Endothelial cell of umbilical vein (primary cell): Measurements from ENCODE around the gene NADK. TPM values are rescaled to one million over a fixed set of nuclear protein-coding genes. Genes with fewer than 3 reads are reported as not detected.
"Not testable (repeated sequence)": the region's sequence is repeated elsewhere in the genome, so short reads cannot be mapped to it uniquely, and the experiment has no call there.

Source experiments
- BruUV-seq: library from RNA; stranded (reverse); fragments of 400-500 nt; replicated peaks from 2 replicates; lab custom pipeline; 2021; lab: Mats Ljungman, UMichigan
- CTCF ChIA-PET: fragments of 300-600, 350-600 bp; sonication (Branson Sonifier 250); formaldehyde crosslinking; loops from one replicate; lab custom pipeline; 2021; ENCODE audit warnings: antibody characterized with exemption, inconsistent platforms; lab: Charles Lee
- POLR2A ChIA-PET: fragments of 300-600, 350-600 bp; sonication (Branson Sonifier 250); formaldehyde crosslinking; loops from one replicate; lab custom pipeline; 2021; ENCODE audit warnings: antibody characterized with exemption, inconsistent platforms; lab: Charles Lee
- DNase-seq: peaks from one replicate; pipeline ENCODE4 v3.0.0-alpha.2; 2011; ENCODE audit warnings: low read depth, low spot score
- FAIRE-seq: peaks from 2 replicates; lab custom pipeline; 2011; peaks lifted over from hg19 to GRCh38; lab: Jason Lieb, UNC
- H2AFZ ChIP-seq: 2 replicates; pipeline ENCODE4 v1.6.0; 2012; ENCODE audit warnings: low read depth, low read length, control low read depth, inconsistent platforms
- H3K27ac ChIP-seq: 2 replicates; pipeline ENCODE4 v1.5.1; 2011; ENCODE audit warnings: low read depth, mild to moderate bottlenecking, control low read depth, low read length, moderate library complexity; ENCODE audit not compliant: insufficient read depth
- H3K27me3 ChIP-seq, 2 experiments: 2 replicates each; pipeline versions ENCODE4 v1.6.0 to v1.6.1; 2011; ENCODE audit warnings: low read length in 2 of 2, mixed read lengths in 1 of 2; ENCODE audit not compliant: control insufficient read depth in 2 of 2, insufficient read depth in 2 of 2
- H3K36me3 ChIP-seq, 2 experiments: 2 replicates in 1 of 2; 3 replicates in 1 of 2; pipeline ENCODE4 v1.5.1; 2011; ENCODE audit warnings: low read length in 2 of 2, mild to moderate bottlenecking in 1 of 2, moderate library complexity in 1 of 2; ENCODE audit not compliant: control insufficient read depth in 2 of 2, insufficient read depth in 2 of 2; ENCODE audit errors: extremely low read depth in 1 of 2
- H3K4me1 ChIP-seq: 3 replicates; pipeline ENCODE4 v1.5.1; 2011; ENCODE audit warnings: mild to moderate bottlenecking, low read length; ENCODE audit not compliant: control insufficient read depth, insufficient read depth; ENCODE audit errors: extremely low read depth
- H3K4me2 ChIP-seq: 2 replicates; pipeline ENCODE4 v1.6.1; 2011; ENCODE audit warnings: low read length, control low read depth, mixed read lengths; ENCODE audit not compliant: insufficient read depth
- H3K4me3 ChIP-seq, 3 experiments: fragments of 200-600 bp in 1 of 3; sonication (generic), shearing (Covaris generic) in 1 of 3; replicated peaks in 1 of 3; 2 replicates each; pipeline ENCODE4 v1.5.1; 2011 to 2016; ENCODE audit warnings: control low read depth in 3 of 3, low read length in 3 of 3, mild to moderate bottlenecking in 2 of 3, inconsistent platforms in 1 of 3, low read depth in 1 of 3, moderate library complexity in 1 of 3; ENCODE audit not compliant: insufficient read depth in 1 of 3
- H3K79me2 ChIP-seq: 2 replicates; pipeline ENCODE4 v1.6.0; 2012; ENCODE audit warnings: low read length, inconsistent platforms; ENCODE audit not compliant: control insufficient read depth, insufficient read depth
- H3K9ac ChIP-seq: replicated peaks from 2 replicates; pipeline ENCODE3; 2011; ENCODE audit warnings: low read length, control low read depth; ENCODE audit not compliant: insufficient read depth; ENCODE audit errors: extremely low read depth
- H3K9me1 ChIP-seq: replicated peaks from 3 replicates; pipeline ENCODE4 v1.6.0; 2011; ENCODE audit warnings: mild to moderate bottlenecking, low read length; ENCODE audit not compliant: control insufficient read depth, insufficient read depth; ENCODE audit errors: extremely low read depth
- H3K9me3 ChIP-seq: replicated peaks from 2 replicates; pipeline ENCODE4 v1.5.1; 2012; ENCODE audit warnings: low read length, inconsistent platforms; ENCODE audit not compliant: control insufficient read depth, insufficient read depth
- H4K20me1 ChIP-seq: replicated peaks from 2 replicates; pipeline ENCODE3; 2011; ENCODE audit warnings: mild to moderate bottlenecking, low read length; ENCODE audit not compliant: control insufficient read depth, insufficient read depth; ENCODE audit errors: extremely low read depth
- dilution Hi-C: fragments of 300-500 bp; cut with MboI; formaldehyde crosslinking; loops from one replicate; pipeline ENCODE4 v1.15.0; 2019; ENCODE audit warnings: low sequenced_read_pairs; ENCODE audit not compliant: extremely low pct_ligation_motif_present
- intact Hi-C: fragments of 100-400 bp; cut with micrococcal nuclease; formaldehyde crosslinking; loops from one replicate; pipeline ENCODE4 v1.10.0; 2022
- polyA plus RNA-seq, 4 experiments: library from polyadenylated mRNA; depleted of rRNA in 3 of 4; stranded (reverse) in 3 of 4; unstranded in 1 of 4; fragments of >200 nt; gene quantifications; 2 replicates each; pipeline versions ENCODE4 v1.2.1 to v1.2.3, GENCODE V29; 2011 to 2012; ENCODE audit warnings: missing spikeins in 1 of 4
- total RNA-seq: library from RNA; stranded (reverse); gene quantifications from 2 replicates; pipeline ENCODE4 v1.2.3, GENCODE V29; 2021

NADK gene
- total and polyA plus RNA-seq, 2 donors (not counting 3 experiments of a cell fraction or from before 2014, with no cell fraction given), result 68.5 to 88.8 TPM

GRCh38 chr1:1728308-1729005 is 49.8 kb downstream of the NADK start:
- peaks cover 0 to 15% of the 10 kb centered on the region in 2 experiments for H3K36me3 ChIP-seq
- H3K9ac ChIP-seq, POLR2A ChIA-PET, H3K27me3 ChIP-seq, DNase-seq, H3K9me1 ChIP-seq, H3K4me3 ChIP-seq, H3K79me2 ChIP-seq, CTCF ChIA-PET, H3K4me2 ChIP-seq, BruUV-seq, intact Hi-C loops, H3K4me1 ChIP-seq, H4K20me1 ChIP-seq, H2AFZ ChIP-seq, dilution Hi-C loops, H3K27ac ChIP-seq, H3K9me3 ChIP-seq: not testable (repeated sequence)
- peak; percentile 28 for FAIRE-seq

DNA sequence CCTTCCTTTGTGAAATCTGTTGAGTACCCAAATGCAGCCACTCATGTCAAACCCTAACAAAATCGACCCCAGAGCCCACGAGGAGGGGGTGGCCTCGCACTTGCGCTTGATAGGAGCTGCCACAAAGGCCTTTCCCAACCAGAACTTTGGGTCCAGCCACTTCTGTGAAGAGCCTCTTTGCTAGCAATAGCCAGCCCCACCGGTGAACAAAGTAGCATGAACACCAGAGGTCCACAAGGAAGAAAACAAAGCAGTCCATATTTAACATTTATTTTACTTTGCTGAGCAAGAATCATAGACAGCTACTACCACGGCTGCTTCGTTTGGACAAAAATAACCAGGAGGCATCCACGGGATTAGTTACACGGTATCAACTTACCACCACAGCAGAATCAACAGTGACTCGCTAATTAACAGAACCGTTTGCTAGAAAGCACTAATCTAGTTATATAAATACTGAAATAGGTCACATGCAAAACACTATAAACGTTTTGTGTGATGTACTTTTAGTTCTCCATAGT is 51.1 kb downstream of the NADK start:
- H3K9me3 ChIP-seq, POLR2A ChIA-PET, H3K79me2 ChIP-seq, H4K20me1 ChIP-seq, FAIRE-seq, H3K4me2 ChIP-seq, H3K9ac ChIP-seq, BruUV-seq, H3K27me3 ChIP-seq, H2AFZ ChIP-seq, CTCF ChIA-PET, H3K4me1 ChIP-seq, H3K36me3 ChIP-seq, H3K9me1 ChIP-seq, H3K4me3 ChIP-seq, intact Hi-C loops, DNase-seq, dilution Hi-C loops, H3K27ac ChIP-seq: not testable (repeated sequence)

DNA sequence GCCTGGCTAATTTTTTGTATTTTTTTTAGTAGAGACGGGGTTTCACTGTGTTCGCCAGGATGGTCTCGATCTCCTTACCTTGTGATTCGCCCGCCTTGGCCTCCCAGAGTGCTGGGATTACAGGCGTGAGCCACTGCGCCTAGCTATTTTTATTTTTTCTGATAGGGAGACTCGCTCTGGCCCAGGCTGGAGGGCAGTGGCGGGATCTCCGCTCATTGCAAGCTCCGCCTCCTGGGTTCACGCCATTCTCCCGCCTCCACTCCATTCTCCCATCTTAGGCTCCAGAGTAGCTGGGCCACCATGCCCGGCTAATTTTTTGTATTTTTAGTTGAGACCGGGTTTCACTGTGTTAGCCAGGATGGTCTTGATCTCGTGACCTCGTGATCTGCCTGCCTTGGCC is 52.2 kb downstream of the NADK start:
- dilution Hi-C loops, H4K20me1 ChIP-seq, H3K4me1 ChIP-seq, H3K4me2 ChIP-seq, BruUV-seq, DNase-seq, H2AFZ ChIP-seq, H3K9me1 ChIP-seq, H3K9me3 ChIP-seq, H3K9ac ChIP-seq, FAIRE-seq, H3K4me3 ChIP-seq, intact Hi-C loops, H3K36me3 ChIP-seq, H3K79me2 ChIP-seq, H3K27me3 ChIP-seq, POLR2A ChIA-PET, H3K27ac ChIP-seq: not testable (repeated sequence)
- CTCF ChIA-PET, result interaction anchor here (1.1 kb wide), 1 partner anchor 180 kb away, joined by 3 read pairs; no protein-coding TSS in a partner anchor
